Activated T-helper 17 cell treated with anti-CD3 and anti-CD28 coated beads, Interleukin-2, amount 50 U/mL, for 72 hours (primary cell): ENCODE measurements around the gene UNC13C. TPM values are rescaled to one million over a fixed set of nuclear protein-coding genes. Genes with fewer than 3 reads are reported as not detected.

ENCODE experiments used
- ATAC-seq: fragments of 150-1000 bp; cut with Tn5 transposase; replicated peaks from 2 replicates; pipeline ENCODE4 v1.10.0; 2021; ENCODE audit warnings: mild to moderate bottlenecking, moderate library complexity
- H3K27ac Mint-ChIP-seq: one replicate; pipeline ENCODE4 v1.8.0; 2022; ENCODE audit warnings: mixed read lengths
- H3K27me3 Mint-ChIP-seq: one replicate; pipeline ENCODE4 v1.8.0; 2022; ENCODE audit warnings: mixed read lengths
- H3K36me3 Mint-ChIP-seq: one replicate; pipeline ENCODE4 v1.8.0; 2022; ENCODE audit warnings: low read depth, mild to moderate bottlenecking, mixed read lengths
- H3K4me1 Mint-ChIP-seq: one replicate; pipeline ENCODE4 v1.8.0; 2022; ENCODE audit warnings: mixed read lengths
- H3K4me3 Mint-ChIP-seq: one replicate; pipeline ENCODE4 v1.8.0; 2022; ENCODE audit warnings: mild to moderate bottlenecking, mixed read lengths
- H3K9me3 Mint-ChIP-seq: one replicate; pipeline ENCODE4 v1.8.0; 2022; ENCODE audit warnings: mixed read lengths
- total RNA-seq, 2 donors: library from RNA; stranded (reverse); gene quantifications; one replicate each; pipeline ENCODE4 v1.2.3, GENCODE V29; 2022

UNC13C gene
- total RNA-seq, 2 donors from 2014 or later: not detected

DNA sequence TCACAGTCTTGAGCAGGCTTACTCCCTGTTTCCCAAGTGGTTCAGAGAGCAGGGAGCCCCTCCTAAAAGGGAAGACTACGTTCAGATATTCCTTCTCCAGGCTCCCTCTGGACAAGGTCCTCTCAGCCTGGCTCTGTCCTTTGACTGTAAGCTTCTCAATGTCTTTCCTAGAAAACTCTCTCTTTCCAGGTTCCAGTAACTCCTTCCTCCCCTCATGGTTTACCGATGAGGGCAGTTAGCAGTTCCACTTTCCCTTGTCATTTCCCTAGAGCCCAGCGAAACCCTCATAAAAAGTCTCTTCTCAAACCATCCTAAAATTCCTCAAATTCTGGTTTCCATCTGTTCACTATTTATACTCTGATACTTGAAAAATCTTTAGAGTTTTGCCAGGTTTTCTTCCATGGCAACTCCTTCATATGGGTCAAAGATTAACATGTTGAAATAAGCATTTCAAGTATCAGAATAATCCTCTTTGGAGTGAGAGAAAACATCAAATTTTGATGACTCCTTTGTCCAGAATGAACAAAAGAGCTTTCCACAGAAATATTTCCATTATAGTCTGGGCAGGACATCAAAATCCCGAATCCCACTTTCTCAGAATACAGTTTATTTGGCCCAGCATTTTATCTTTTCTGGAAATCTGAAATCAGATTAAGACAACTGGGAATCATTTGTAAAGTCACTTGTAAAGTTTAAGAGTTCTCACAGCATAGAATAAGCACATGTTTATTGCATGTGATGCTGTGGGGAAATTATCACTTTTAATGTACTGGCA is 599.4 kb downstream of the UNC13C start:
- ATAC-seq: no peak
- H3K27me3 Mint-ChIP-seq: peaks cover 11% of the 10 kb centered on the region
- no peak overlapping the region for H3K27ac Mint-ChIP-seq

DNA sequence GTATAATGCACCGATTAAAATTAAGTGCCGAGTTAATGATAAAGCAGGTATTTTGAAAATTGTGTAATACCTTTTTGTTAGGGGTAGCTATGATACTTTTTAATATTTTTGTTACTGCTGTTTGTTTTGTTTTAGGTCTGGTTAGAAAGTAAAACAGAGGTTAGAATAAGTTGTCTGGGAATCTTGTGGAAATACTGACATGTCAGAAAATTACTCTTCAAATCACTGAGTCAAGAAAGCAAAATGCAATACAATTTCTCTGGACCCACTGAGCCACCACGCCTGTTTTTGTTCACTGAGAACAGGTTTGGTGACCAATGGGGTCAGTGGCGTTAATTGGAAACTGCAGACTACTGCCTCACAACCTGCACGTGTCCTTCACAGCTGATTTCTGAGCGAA is 601.6 kb downstream of the UNC13C start:
- no peaks in the 10 kb centered on the region for H3K9me3 Mint-ChIP-seq

More for the DNA sequence above, 599.4 kb downstream of the UNC13C start:
- Mint-ChIP-seq H3K36me3 (no peaks in the 10 kb centered on the region), H3K9me3 (no peaks in the 10 kb centered on the region), H3K4me1 (no peaks in the 10 kb centered on the region), H3K4me3 (no peak overlapping the region)

DNA sequence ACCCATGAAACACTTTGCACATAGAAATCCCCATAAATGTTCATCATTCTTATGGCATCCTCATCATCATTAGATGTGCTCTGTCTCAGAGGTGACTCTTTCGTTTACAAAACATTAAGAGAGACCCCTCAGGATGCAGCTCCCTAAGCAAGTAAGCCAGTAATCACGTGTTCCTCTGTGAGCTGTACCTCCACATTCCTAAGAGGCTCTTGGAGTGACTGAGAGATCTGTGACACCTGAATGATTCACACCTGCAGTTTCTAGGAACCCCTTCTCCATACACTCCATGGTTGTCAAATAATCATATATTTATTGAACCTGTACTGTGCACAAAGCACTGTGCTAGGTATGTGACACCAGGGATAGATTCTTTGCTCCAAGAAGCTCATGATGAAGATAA is 602.4 kb downstream of the UNC13C start:
- Mint-ChIP-seq H3K4me1 (no peaks in the 10 kb centered on the region), H3K9me3 (no peaks in the 10 kb centered on the region), H3K27me3 (peaks cover 11% of the 10 kb centered on the region), H3K36me3 (no peaks in the 10 kb centered on the region), H3K4me3 (no peak overlapping the region), H3K27ac (no peak overlapping the region)
- no peak for ATAC-seq

More for the DNA sequence above, 601.6 kb downstream of the UNC13C start:
- Mint-ChIP-seq H3K4me3 (no peak overlapping the region), H3K27me3 (peaks cover 11% of the 10 kb centered on the region), H3K4me1 (no peaks in the 10 kb centered on the region), H3K27ac (no peak overlapping the region), H3K36me3 (no peaks in the 10 kb centered on the region)
- ATAC-seq: no peak

DNA sequence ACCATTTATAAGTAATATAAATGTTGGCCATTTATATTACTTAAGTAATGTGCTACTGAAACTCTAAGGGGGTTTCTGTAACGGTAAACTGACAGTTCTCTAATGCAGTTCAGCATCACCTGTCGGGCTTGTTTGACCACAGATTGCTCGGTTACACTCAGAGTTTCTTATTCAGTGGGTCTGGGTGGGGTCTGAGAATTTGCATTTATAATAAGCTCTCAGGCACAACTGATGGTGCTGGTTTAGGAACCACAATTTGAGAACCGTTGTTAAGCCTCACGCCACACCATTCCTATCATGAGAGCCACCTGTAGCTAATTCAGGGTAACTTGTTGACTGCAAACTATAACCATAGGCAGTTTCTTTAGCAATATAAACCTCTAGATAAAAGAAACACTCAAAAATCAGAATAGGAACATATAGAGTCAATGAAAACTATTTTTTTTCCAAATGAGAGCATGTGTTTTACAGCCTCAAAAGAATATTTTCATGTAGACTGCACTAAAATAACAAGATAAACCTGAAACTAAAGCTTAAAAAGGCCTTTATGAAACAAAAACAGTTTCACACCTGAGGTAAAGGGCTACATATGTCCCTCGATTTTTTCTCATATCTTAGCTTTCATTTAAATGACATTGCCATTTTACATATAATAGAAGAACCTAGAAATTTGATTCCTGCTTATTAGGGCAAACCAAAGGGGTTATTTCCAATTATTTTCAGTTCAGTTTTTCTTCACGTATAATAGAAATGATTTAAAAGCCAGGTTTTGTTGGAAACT is 604.8 kb downstream of the UNC13C start:
- Mint-ChIP-seq H3K27ac (no peak overlapping the region), H3K9me3 (no peaks in the 10 kb centered on the region), H3K4me3 (no peak overlapping the region), H3K36me3 (no peaks in the 10 kb centered on the region), H3K27me3 (peaks cover 6% of the 10 kb centered on the region), H3K4me1 (no peaks in the 10 kb centered on the region)
- ATAC-seq: no peak

DNA sequence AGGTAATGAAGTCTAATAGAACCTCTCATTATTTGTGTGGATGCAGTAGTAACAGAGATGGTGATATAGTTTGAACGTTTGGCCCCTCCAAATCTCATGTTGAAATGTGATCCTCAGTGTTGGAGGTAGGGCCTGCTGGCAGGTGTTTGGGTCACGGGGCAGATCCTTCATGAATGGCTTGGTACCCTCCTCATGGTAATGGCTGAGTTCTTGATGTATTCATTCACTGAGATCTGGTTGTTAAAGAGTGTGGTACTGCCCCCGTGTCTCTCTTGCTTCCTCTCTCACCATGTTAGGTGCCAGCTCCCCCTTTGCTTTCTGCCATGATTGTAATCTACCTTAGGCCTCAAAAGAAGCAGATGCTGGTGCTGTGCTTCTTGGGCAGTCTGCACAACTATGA is 606.8 kb downstream of the UNC13C start:
- no peaks in the 10 kb centered on the region for H3K9me3 Mint-ChIP-seq
- H3K4me3 Mint-ChIP-seq: no peak overlapping the region
- no peaks in the 10 kb centered on the region for H3K36me3 Mint-ChIP-seq
- ATAC-seq: no peak
- H3K27me3 Mint-ChIP-seq: peaks cover 3% of the 10 kb centered on the region
- H3K4me1 Mint-ChIP-seq: no peaks in the 10 kb centered on the region
- H3K27ac Mint-ChIP-seq: no peak overlapping the region

DNA sequence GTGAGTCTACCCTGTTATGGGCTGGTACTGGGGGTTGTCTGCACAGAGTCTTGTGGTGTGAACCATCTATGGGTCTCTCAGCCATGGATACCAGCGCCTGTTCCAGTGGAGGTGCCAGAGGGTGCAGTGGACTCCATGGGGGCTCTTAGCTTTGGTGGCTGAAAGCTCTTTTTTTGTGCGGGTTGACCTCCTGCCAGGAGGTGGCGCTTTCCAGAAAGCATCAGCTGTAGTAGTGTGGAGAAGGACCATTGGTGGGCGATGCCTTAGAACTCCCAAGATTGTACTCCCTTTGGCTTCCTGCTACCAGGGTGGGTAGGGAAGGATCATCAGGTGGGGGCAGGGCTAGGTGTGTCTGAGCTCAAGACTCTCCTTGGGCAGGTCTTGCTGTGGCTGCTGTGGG is 615.9 kb downstream of the UNC13C start:
- H3K36me3 Mint-ChIP-seq: no peaks in the 10 kb centered on the region
- no peak overlapping the region for H3K4me3 Mint-ChIP-seq
- no peak for ATAC-seq
- peaks cover 4% of the 10 kb centered on the region for H3K27me3 Mint-ChIP-seq
- H3K4me1 Mint-ChIP-seq: no peaks in the 10 kb centered on the region
- peaks cover 7% of the 10 kb centered on the region for H3K9me3 Mint-ChIP-seq
- no peak overlapping the region for H3K27ac Mint-ChIP-seq

DNA sequence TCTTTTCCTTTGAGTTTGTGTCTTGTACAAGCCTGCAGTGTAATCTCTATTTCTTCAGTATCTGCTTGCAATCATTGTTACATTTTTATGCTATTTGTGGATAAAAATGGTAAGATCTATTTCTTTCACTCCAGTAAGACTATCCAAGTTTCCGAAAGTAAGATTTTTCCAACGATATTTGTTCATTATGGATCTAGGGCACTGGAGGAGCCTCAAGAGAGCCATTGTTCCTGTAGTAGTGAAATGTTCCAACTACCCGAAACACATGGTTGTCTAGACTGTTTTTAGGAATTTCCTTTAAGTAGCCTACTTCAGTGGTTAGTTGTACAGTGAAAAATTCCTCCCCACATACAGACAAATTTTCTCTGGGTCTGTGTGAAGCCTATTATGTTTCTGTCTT is 621.1 kb downstream of the UNC13C start:
- H3K9me3 Mint-ChIP-seq: no peaks in the 10 kb centered on the region

DNA sequence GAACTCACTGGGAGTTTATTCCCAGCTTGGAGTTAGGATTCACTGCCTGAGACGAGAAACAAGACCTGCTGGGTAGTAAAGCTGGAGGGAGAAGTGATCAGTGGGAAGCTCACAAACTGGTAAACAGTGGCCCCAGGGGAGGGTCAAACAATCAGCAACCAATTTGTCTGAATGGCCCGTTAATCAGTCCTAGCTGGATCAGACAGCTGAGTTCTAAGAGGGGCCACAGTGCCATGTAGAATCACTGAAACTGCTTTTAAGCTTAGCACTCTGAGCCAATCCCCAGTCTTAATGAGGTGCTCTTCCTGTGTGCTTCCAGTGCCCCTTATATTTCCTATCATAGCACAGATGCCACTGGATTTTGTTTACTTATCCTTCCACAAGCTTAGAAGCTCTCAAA is 626.8 kb downstream of the UNC13C start:
- peaks cover 1% of the 10 kb centered on the region for H3K27me3 Mint-ChIP-seq
- H3K4me1 Mint-ChIP-seq: no peaks in the 10 kb centered on the region
- H3K36me3 Mint-ChIP-seq: no peaks in the 10 kb centered on the region
- ATAC-seq: no peak
- no peak overlapping the region for H3K27ac Mint-ChIP-seq
- H3K4me3 Mint-ChIP-seq: no peak overlapping the region
- H3K9me3 Mint-ChIP-seq: no peaks in the 10 kb centered on the region

More for the DNA sequence above, 621.1 kb downstream of the UNC13C start:
- H3K27ac Mint-ChIP-seq: no peak overlapping the region
- H3K36me3 Mint-ChIP-seq: no peaks in the 10 kb centered on the region
- H3K4me1 Mint-ChIP-seq: no peaks in the 10 kb centered on the region
- H3K4me3 Mint-ChIP-seq: no peak overlapping the region
- peaks cover 5% of the 10 kb centered on the region for H3K27me3 Mint-ChIP-seq
- ATAC-seq: no peak

DNA sequence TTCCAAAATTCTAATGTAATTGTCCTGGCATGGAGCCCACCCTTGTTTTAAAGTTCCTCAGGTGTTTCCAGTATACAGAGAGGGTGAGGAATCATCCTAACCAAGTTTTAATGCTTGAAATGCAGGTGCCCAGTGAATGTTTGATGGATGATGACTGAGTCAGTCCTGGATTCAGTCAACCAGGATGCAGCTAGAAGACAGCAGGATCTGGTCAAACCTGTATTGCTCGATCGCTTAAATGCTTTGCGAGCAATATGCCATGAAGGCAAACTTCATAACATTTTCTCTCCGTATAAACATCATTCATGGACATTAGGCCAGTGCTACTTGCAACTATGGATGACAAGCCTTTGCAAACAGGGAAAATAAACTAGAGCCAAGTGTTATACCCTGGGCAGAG is 627.3 kb downstream of the UNC13C start:
- Mint-ChIP-seq H3K27ac (no peak overlapping the region), H3K36me3 (no peaks in the 10 kb centered on the region), H3K4me1 (no peaks in the 10 kb centered on the region), H3K4me3 (no peak overlapping the region), H3K9me3 (no peaks in the 10 kb centered on the region), H3K27me3 (no peaks in the 10 kb centered on the region)
- no peak for ATAC-seq

DNA sequence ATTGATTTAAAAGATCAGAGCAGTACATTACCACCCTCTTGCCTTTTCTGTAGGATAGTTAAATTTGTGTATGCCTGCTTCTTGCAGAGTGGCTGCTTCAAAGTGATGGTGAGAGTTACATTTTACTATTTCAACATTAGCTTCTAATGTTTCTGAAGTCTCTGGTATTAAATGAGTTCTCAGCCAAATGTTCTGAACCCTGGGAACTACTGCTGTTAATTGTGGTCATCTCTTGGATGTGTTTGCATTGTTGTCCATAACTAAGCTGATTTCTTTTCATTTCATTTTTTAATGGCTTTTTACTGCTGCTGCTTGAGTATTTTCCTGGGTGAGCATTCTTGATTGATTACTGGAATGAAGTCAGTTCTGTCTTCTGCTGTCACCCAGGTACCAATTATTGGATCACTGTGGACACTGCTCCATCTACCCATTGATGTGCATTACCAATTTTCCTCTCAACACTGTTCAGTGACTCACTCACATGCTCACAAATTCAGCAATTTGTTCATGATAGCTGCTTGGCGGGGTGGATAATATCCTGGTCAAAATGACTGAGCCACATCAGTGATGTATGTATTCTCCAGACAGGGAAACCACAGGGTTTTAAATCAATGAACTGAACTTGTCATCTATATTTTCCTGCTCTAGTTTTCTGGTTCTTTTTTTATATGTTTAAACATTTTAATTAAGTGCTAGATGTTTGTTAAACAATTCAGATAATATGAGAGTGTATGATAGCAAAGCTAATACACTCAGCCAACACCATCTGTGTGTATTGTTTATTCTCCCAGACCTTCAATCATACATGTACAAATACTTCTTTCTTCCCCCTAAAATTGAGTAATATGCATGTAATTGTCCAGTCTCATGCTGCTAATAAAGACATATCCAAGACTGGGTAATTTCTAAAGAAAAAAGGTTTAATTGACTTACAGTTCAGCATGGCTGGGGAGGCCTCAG is 630.9 kb downstream of the UNC13C start:
- Mint-ChIP-seq H3K4me3 (no peak overlapping the region), H3K4me1 (no peaks in the 10 kb centered on the region), H3K36me3 (no peaks in the 10 kb centered on the region), H3K27ac (no peak overlapping the region), H3K9me3 (no peaks in the 10 kb centered on the region), H3K27me3 (no peaks in the 10 kb centered on the region)
- no peak for ATAC-seq

DNA sequence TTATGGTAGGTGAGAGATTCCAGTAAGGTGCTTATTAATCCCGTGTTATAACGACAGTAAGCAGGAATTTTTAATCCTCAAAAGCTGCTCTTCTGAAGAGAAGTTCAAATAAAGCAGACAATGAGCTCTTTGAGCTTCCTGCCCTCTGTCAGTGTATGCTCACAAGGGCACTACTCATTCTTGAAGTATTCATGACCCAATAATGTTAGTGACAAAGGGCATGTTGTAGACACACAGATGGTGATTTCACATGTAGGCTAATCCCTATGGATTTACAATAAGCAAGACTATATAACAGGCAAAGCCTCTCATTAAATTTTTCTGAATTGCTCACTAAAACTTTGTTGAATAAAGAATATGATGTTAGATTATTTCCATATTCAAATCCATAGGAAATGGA is 639.9 kb downstream of the UNC13C start:
- H3K27me3 Mint-ChIP-seq: no peaks in the 10 kb centered on the region
- no peaks in the 10 kb centered on the region for H3K4me1 Mint-ChIP-seq
- H3K36me3 Mint-ChIP-seq: no peaks in the 10 kb centered on the region
- ATAC-seq: no peak
- H3K27ac Mint-ChIP-seq: no peak overlapping the region
- H3K4me3 Mint-ChIP-seq: no peak overlapping the region
- H3K9me3 Mint-ChIP-seq: no peaks in the 10 kb centered on the region

DNA sequence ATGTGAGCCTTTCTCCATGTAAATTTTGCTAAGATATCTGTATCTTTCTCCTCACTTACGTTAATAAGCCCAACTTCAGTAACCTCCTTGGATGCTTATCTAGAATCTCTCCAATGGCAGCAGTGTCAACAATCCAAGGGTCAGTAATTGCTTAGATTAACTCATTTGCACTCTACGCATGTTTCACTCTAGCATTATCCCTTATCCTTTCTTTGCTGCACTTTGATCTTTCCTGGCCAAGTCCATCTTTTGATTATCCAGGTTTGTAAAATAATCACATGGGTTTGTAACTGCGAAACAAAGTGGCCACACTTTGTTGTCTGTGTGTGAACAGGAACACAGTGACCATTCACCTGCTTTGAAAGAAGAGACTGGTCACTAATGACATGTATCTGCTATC is 640.9 kb downstream of the UNC13C start:
- H3K9me3 Mint-ChIP-seq: no peaks in the 10 kb centered on the region
- H3K4me1 Mint-ChIP-seq: no peaks in the 10 kb centered on the region
- H3K36me3 Mint-ChIP-seq: no peaks in the 10 kb centered on the region
- H3K27me3 Mint-ChIP-seq: no peaks in the 10 kb centered on the region
- ATAC-seq: no peak
- H3K27ac Mint-ChIP-seq: no peak overlapping the region
- H3K4me3 Mint-ChIP-seq: no peak overlapping the region

DNA sequence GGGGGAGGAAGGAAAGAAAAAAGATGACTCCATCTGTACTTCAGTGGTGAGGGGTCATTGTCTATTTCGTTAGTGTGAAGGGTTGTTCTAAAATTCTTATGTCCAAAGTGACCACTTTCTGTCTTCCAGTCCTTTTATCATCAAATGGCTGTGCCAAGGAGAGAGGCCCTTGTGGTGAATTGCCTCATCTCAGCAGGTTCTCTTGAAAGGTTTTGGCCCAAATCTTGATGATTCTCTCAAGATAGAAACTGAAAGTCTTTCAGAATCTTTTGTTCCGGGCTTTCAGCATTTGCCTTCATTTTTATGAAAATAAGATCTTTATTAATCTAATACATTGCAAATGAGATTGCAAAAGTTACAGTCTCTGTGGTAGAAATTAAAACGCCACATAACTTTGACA is 642.7 kb downstream of the UNC13C start:
- no peak for ATAC-seq
- Mint-ChIP-seq H3K36me3 (no peaks in the 10 kb centered on the region), H3K27me3 (no peaks in the 10 kb centered on the region), H3K27ac (no peak overlapping the region), H3K9me3 (no peaks in the 10 kb centered on the region), H3K4me1 (no peaks in the 10 kb centered on the region), H3K4me3 (no peak overlapping the region)

DNA sequence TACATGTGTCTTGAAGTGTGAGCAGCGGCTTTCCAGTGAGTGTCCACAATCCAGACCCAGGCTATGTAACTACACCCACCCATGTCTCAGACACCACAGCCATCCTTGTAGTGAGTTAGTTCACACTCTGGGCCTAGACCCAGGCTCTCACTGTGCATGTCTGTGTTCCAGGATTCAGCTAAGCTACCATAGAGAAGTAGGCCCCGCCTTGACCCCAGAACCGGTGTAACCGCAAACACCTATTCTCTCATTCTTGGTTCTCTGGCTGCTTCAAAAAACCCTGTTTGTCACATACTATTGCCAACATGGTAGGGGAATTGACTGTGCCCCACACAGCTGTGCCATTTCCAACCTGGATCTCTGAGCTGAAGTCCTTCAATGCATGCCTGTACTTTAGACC is 657.9 kb downstream of the UNC13C start:
- Mint-ChIP-seq H3K9me3 (peaks cover 14% of the 10 kb centered on the region), H3K4me3 (no peak overlapping the region), H3K36me3 (no peaks in the 10 kb centered on the region), H3K27ac (no peak overlapping the region), H3K4me1 (no peaks in the 10 kb centered on the region), H3K27me3 (no peaks in the 10 kb centered on the region)
- ATAC-seq: no peak
